KOPT-K1 (cell line): ENCODE measurements around the gene IGSF11.
"Not testable (repeated sequence)": the region's sequence is repeated elsewhere in the genome, so short reads cannot be mapped to it uniquely, and the experiment has no call there.

Experiments used
- H3K27ac ChIP-seq: fragments of 200-600 bp; sonication (generic); 2 replicates; pipeline ENCODE4 v1.5.1; 2016; ENCODE audit warnings: antibody characterized with exemption, mild to moderate bottlenecking, low read depth, low read length; ENCODE audit not compliant: poor library complexity, severe bottlenecking
- H3K36me3 ChIP-seq: fragments of 200-600 bp; sonication (generic); 2 replicates; pipeline ENCODE4 v1.5.1; 2017; ENCODE audit warnings: antibody characterized with exemption, mild to moderate bottlenecking, low read length, moderate library complexity; ENCODE audit not compliant: insufficient read depth
- H3K9me3 ChIP-seq: fragments of 200-600 bp; sonication (generic); 2 replicates; pipeline ENCODE4 v1.5.1; 2017; ENCODE audit warnings: antibody characterized with exemption, low read length, mild to moderate bottlenecking; ENCODE audit not compliant: insufficient read depth, poor library complexity, severe bottlenecking

Gene IGSF11, protein sequence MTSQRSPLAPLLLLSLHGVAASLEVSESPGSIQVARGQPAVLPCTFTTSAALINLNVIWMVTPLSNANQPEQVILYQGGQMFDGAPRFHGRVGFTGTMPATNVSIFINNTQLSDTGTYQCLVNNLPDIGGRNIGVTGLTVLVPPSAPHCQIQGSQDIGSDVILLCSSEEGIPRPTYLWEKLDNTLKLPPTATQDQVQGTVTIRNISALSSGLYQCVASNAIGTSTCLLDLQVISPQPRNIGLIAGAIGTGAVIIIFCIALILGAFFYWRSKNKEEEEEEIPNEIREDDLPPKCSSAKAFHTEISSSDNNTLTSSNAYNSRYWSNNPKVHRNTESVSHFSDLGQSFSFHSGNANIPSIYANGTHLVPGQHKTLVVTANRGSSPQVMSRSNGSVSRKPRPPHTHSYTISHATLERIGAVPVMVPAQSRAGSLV

DNA sequence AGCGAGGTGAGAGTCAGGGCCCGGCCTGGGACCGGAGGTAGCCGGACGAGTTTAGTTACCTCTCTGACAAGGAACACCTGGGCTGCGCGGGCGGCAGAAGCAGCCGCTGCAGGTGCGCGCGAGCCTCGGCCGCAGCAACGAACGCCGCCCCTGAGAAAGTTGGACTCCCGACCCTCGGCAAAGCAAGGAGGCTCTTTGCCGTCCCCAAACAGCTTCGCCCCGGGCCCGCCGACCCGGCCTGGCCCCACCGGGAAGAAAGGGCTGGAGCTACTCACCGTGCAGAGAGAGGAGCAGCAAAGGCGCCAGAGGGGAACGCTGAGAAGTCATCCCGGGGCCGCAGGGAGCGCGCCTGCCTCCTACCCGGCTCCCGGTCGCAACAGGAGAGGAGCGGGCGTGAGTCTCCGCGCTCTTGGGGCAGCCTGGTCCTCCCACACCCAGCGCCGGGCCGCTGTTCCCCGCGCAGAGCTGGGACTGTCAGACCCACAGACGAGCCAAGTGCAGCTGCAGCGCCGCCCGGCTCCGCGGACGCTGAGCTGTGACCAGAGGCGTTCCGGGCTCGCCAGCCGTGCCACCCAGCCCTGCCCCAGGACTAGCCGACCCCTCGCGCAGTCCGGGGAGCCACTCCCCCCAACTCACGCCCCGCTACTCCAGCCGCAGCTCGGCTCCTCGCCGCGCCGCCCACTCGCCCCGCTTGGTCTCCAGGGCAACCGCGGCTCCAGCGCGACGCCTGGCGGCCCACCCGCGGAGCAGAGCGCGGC, at the start of gene IGSF11:
TSS of gene IGSF11 (minus strand) at position 591 of the 758 bp plus-strand sequence. CDS start at position 327, 264 bp downstream.
- H3K9me3 ChIP-seq, result no peaks in the 10 kb centered on the region
- no peaks in the 10 kb centered on the region for H3K36me3 ChIP-seq
- no peak within 1 kb of the TSS for H3K27ac ChIP-seq

DNA sequence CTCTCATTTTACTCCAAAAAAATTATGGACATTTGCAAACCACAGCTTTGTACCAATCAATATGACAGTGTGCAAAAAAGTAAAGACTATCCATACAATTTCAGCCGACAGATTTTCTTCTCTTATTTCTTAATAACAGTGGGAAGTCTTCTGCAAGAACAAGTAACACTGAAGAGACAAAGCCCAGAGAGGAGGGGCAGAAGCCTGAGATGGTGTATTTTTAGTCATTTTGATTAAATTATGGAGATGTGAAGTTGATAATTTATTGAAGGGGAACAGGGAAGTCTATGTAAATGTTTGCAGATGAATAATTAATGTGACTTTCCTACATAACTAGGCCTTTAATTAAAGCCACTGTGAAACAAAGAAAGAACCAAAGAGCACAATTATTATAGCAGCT, 45.7 kb upstream of the IGSF11 start:
- no peak overlapping the region for H3K27ac ChIP-seq
- no peaks in the 10 kb centered on the region for H3K9me3 ChIP-seq
- no peaks in the 10 kb centered on the region for H3K36me3 ChIP-seq

DNA sequence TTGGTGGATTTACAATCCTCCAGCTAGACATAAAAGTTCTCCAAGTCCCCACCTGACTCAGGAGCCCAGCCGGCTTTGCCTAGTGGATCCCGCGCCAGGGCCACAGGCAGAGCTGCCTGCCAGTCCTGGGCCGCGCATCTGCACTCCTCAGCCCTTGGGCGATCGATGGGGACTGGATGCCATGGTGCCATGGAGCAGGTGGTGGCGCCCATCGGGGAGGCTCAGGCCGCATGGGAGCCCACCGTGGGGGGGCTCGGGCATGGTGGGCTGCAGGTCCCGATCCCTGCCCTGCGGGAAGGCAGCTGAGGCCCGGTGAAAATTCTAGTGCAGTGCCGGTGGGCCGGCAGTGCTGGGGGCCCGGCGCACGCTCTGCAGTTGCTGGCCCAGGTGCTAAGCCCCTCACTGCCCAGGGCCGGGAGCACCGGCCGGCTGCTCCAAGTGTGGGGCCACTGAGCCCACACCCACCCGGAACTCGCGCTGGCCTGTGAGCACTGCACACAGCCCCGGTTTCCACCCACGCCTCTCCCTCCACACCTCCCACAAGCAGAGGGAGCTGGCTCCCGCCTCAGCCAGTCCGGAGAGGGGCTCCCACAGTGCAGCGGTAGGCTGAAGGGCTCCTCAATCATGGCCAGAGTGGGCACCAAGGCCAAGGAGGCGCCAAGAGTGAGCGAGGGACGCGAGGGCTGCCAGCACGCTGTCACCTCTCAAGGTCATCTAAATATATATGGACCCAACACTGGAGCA, 38.8 kb upstream of the IGSF11 start:
- no peak overlapping the region for H3K27ac ChIP-seq
- no peaks in the 10 kb centered on the region for H3K36me3 ChIP-seq
- no peaks in the 10 kb centered on the region for H3K9me3 ChIP-seq

DNA sequence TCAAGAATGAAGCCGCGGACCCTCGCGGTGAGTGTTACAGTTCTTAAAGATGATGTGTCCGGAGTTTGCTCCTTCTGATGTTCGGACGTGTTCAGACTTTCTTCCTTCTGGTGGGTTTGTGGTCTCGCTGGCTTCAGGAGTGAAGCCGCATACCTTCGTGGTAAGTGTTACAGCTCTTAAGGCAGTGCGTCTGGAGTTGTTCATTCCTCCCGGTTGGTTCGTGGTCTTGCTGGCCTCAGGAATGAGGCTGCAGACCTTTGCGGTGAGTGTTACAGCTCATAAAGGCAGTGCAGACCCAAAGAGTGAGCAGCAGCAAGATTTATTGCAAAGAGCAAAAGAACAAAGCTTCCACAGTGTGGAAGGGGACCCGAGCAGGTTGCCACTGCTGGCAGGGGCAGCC, 37.8 kb upstream of the IGSF11 start:
- not testable (repeated sequence) for H3K36me3 ChIP-seq

DNA sequence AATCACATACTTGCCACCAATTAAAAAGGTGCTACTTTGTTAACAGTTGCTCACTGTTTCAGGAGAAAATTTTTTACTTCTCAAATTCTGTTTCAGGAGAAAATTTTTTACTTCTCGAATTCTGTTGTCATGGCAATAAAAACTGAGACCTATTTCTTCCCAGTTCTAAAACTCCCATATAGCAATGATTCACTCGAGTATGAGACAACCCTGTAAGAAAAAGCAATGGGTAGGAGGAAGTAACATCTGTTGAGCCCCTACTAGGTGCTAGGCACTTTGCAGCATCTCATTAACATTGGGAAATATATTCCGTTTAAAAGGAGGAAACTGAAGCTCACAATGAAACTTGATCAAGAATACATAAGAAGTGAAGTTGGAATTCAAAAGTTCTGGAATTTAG, 35.1 kb upstream of the IGSF11 start:
- no peaks in the 10 kb centered on the region for H3K9me3 ChIP-seq
- H3K27ac ChIP-seq, result no peak overlapping the region
- H3K36me3 ChIP-seq, result no peaks in the 10 kb centered on the region

More for the DNA sequence above, 37.8 kb upstream of the IGSF11 start:
- H3K9me3 ChIP-seq, H3K27ac ChIP-seq: not testable (repeated sequence)

DNA sequence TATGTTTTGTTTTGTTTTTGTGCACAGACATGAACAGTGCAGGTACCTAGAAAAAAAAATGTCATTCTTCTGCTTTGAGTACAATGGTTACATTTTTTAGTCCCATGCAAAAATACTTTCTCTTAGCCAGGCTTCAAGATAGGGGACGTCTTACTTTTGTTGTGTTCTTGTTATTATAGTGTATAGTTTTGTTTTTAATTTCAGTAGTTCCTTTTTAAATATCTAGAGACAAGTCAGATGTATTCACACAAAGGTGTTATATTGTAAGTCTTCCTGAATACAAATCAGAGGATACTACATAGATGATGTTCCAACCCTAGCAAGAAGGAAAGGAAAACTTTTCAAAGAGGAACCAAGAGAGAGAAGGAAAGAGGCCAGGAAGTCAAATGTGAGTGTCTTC, 28.8 kb upstream of the IGSF11 start:
- Histone ChIP-seq H3K36me3 (no peaks in the 10 kb centered on the region), H3K27ac (no peak overlapping the region), H3K9me3 (no peaks in the 10 kb centered on the region)

DNA sequence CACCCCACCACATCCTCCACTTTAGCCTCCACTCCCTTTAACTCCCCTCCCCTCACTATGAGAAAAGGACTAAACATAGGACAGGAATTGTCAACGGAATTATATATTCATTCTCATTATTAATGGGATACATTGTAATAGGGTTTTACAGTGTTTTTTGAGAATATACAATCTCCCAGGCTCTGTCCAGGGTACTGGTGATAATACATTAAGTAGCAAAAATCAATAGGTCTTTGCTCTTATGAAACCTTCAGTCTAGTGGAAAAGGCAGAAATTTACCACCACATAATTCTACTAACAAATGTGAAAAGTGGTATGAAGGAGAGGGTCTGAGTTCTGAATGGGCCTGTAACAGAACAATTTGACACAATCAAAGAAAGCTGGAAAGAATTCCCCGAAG, 28.2 kb upstream of the IGSF11 start:
- Histone ChIP-seq H3K9me3 (no peaks in the 10 kb centered on the region), H3K36me3 (no peaks in the 10 kb centered on the region), H3K27ac (no peak overlapping the region)

DNA sequence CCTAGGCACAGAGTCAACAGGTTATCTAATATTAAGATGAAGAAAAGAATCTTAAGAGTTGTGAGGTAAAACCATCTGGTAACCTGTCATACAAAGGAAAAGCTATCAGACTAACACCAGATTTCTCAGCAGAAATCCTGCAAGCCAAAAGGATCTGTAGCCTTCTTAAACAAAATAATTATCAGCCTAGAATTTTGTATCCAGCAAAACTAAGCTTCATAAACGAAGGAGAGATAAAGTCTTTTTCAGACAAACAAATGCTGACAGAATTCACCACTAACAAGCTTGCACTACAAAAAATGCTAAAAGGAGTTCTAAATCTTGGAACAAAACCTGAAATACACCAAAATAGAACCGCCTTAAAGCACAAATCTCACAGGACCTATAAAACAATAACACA, 9.9 kb upstream of the IGSF11 start:
- H3K36me3 ChIP-seq, result no peaks in the 10 kb centered on the region
- peaks cover 14% of the 10 kb centered on the region for H3K9me3 ChIP-seq
- H3K27ac ChIP-seq, result no peak overlapping the region

DNA sequence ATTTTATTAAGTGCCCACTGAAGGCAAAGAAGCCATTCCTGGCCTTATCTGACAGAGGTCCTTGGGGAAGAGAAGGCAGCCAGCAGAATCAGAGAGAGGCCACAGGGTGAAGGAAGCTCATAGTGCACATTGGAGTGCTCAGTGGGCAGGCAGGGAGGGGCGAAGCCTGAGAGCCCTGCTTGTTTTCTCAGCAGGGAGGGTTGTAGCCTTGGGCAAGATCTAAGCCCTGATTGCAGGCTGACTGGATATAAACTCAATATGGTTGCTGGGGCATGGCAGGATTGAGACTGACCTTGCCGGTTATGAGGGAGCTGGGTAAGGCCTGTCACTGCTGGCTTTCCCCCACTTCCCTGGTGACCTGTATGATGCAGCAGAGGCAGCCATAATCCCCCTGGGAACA, 7.5 kb upstream of the IGSF11 start:
- peaks cover 14% of the 10 kb centered on the region for H3K9me3 ChIP-seq
- no peaks in the 10 kb centered on the region for H3K36me3 ChIP-seq
- no peak overlapping the region for H3K27ac ChIP-seq

DNA sequence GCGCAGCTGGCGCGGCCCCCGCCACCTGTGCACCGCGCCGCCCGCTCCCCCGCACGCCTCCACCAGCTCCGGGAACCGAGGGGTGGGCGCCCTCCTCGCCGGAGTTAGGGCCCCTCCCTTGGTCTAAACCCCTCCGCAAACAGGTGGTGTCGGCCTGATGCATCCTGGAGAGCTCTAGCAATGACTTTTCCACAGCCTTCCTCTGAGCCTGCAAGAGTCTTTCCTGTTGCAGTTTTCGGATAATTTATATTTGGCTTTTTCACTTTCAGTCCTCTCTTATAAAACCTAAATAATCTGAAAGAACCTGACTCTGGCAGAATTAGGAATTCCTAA, 334 bp upstream of the IGSF11 start:
- Histone ChIP-seq H3K27ac (no peak overlapping the region), H3K36me3 (no peaks in the 10 kb centered on the region), H3K9me3 (no peaks in the 10 kb centered on the region)

DNA sequence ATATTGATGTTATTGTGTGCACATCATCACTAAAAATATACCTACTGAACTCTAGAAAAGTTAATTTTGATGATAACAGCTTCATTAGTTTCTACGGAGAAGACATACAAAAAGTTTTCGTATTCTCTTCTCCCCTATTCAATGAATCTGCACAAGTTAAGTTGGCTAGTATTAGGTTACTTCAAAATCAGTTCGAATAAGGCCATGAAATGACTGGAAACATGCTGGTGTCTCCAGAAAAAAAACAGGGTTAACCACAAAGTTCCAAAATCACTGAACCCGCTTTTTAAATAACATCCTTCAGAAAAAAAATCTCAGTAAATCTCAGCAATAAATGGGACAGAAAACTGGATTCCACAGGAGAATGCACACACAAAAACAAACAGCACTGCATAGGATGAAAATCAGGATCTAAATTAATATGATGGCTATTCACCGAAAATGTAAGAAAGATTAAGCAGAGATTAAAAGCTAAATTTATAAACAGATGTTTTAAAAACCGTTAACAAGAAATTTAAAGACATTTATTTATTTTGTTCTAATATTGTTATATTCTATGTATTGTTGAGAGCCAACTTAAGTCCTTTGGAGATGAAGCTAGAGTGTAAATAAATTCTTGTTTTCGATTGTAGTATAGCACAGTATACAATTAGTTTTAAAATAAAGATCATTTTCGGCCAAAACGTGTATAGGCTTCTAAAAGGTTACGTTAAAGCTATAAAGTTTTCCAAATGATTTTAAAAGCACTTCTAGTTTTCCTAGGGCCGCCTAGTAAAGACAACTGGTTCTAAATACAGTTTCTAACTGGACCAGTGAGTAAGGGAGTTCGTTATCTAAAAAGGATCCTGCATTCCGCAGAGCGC, 1.0 kb downstream of the IGSF11 start:
- Histone ChIP-seq H3K36me3 (no peaks in the 10 kb centered on the region), H3K27ac (no peak overlapping the region), H3K9me3 (no peaks in the 10 kb centered on the region)

DNA sequence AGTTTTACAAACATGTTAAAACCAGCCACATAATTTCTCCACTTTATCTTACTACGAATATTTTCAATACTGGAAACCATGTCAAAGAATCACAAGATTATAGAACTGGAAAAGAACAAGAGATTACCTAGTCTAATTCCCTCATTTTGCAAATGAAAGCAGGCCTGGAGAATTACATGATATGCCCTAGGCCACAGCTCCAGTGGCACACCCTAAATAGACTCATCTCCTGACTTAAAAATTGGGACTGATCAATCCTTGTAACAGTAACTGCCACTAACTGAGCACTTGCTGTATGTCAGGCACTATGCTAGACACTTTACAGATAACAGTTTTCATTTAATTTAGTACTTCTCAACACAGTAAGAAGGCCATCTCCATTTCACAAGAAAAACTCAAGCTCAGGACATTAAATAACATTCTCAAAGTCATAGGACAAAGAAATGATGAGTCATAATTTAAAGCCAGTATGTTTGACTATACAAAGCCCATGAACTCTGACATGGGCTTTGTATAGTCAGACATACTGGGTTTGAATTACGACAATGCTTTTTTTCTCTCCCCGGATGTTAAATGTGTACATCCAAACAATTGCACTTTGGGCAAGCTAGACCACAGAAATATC, 9.4 kb downstream of the IGSF11 start:
- Histone ChIP-seq H3K27ac (no peak overlapping the region), H3K9me3 (no peaks in the 10 kb centered on the region), H3K36me3 (no peaks in the 10 kb centered on the region)

DNA sequence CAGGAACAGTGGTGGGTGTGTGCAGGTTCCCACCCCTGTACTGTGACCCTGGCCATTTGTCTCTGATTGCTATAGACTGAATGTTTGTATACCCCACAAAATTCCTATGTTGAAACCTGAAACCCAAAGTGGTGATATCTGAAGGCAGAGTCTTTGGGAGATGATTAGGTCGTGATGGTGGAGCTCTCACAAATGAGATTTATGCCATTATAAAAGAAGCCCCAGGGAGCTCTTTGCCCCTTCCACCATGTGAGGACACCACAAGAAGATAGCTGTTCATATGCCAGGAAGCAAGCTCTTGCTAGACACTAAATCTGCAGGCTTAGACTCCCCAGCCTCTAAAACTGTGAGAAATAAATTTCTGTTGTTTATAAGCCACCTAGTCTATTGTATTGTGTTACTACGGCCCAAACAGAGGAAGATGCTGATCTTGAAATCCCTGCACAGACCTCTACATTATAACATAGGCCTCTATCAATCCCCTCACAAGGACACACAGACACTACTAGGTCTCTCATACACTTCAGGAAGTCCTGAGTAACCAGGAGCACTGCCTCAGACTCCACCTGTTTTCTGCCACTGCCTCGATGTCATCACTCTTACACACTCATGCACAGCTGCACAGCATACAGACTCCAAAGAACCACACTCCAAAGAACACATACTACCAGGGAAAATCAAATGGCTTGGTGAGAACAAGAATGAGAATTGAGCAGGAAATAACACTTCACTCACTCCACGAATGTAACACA, 14.7 kb downstream of the IGSF11 start:
- Histone ChIP-seq H3K36me3 (no peaks in the 10 kb centered on the region), H3K27ac (no peak overlapping the region), H3K9me3 (no peaks in the 10 kb centered on the region)
